Frontal cortex (tissue), 4 donors: Measurements from ENCODE around the gene FBXL16. TPM values are rescaled to one million over a fixed set of nuclear protein-coding genes. Genes with fewer than 3 reads are reported as not detected.

Source experiments
- DNase-seq, 2 donors: peaks; one replicate each; pipeline ENCODE4 v3.0.0; 2012; ENCODE audit warnings: low spot score in 2 of 2
- FAIRE-seq: peaks from 2 replicates; lab custom pipeline; 2012; peaks lifted over from hg19 to GRCh38; lab: Jason Lieb, UNC
- total RNA-seq: library from RNA; depleted of rRNA; stranded (reverse); fragments of >200 nt; gene quantifications from one replicate; pipeline ENCODE4 v1.2.3, GENCODE V29; 2014
- donor health status: control.
- donor health status: control.
- donor health status: control.

Gene FBXL16
- total RNA-seq, 1 donor from 2014 or later = 4.5 TPM

DNA sequence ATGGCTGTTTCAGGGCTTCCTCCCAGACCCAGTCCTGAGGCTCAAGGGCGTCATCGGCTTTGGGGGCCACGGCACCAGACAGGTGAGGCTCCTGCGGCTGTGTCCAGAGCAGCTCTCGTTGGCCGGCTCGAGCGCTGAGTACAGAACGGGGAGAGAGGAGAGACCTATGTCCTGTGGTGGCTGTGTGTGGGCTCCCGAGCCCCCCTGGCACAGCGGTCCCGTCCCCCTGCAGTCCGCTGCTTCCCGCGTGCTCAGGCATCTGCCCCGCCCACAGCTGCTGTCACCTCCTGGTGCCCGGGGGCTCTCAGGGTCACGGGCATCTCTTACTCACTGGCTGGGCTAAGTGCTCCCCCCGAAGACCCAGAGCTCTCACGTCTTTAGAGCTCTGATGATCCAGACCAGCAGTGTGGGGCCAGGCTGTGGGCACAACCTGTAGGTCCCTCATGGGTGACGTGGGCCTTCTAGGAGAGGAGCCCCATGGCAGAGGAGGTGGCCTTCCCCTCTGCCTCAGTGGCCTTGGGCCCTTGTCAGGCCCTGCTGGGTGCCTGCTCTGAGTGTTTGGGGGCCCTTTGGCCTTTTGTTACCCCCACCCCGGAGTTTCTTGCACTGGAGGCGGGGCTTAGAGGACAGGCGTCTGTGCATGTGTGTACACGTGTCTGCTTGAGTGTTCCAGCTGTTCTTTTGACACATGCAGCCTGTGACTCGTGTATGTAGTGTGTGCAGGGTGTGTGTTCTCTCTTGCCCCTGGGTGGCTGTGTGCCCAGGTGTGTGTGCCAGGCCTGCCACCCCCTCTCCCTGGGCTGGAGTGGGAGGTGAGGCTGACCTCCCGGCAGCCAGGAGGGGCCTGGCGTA lies 52.9 kb downstream of the FBXL16 start:
- no peak for FAIRE-seq
- no peak for DNase-seq

- DNase-seq = no peak
- no peak for FAIRE-seq
These were observed 53.8 kb downstream of the FBXL16 start for GRCh38 chr16:651844-652243.

- no peak for FAIRE-seq
- DNase-seq = peak in 1 of 2 donors; percentile 63
These were observed 56.0 kb downstream of the FBXL16 start for GRCh38 chr16:649631-650030.

DNA sequence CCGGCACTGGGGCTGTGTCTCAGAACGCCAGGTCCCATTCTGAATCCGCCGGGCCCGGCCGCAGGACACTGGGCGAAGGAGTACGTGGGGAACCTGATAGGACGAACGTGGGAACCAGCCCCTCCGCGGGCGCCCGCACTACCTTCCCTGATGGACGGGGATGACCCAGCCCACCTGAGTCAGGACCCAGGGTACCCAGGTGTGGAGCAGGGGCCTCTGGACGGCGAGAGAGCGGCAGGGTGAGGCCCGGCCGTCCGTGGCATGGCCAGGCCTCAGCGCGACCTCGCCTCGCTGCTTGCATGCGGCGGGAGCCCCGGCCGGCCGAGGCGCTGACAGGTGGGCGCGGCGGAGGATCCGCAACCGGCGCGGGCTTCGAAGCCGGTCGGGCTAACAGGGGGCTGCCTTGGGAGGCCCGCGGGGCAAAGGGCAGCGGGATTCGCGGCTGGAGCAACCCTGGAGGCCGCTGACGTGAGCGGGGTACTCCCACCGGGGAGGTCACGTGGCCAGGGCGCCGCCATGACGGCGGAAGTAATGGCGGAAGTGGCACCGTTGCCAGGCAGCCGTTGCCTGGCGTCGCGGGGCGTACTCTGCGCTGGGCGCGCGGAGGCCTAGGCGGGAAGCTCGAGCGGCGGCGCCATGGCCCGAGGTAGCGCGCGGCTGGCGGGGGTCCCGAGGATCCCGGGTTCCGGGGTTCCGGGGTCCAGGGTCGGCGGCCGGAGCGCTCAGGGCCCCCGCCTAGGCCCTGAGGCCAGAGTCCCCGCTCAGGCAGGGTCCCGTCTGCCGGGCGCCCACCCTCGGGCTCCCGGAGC lies 56.6 kb downstream of the FBXL16 start, which contains the start of gene WDR90:
Gene WDR90 (plus strand): TSS at position 585 of the 809 bp plus-strand sequence. CDS start 52 bp downstream, at position 637.
- DNase-seq (peak; percentile 100), FAIRE-seq (no peak)

- FAIRE-seq (no peak), DNase-seq (peak in 1 of 2 donors; percentile 55)
These were observed 57.4 kb downstream of the FBXL16 start for GRCh38 chr16:648071-648780.

DNA sequence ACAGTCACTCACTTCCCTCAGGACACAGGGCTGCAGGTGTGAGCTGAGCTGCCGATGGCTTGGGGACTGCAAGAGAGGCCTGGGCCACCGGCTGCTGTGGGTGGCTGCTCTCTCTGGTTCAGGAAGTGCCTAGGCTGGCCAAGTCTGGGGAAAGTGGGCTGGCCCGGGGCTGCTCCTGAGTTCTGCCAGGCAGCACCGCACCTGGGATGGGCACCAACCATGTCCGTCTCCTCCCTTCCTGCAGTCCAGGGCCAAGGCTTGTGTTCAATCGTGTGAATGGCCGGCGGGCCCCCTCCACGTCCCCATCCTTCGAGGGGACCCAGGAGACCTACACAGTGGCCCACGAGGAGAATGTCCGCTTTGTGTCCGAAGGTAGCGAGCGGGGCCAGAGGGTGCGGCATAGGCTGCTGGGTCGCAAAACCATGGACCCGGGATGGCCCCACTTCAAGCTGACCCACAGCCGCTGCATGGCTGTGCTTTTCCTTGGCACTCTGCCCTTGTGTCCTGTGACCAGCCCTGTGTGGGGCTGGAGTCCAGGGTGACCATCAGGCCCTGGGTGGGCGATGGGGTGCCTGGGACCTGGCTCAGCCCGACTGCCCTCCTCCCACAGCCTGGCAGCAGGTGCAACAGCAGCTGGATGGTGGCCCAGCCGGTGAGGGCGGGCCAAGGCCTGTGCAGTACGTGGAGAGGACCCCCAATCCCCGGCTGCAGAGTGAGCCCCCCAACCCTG lies 58.3 kb downstream of the FBXL16 start:
- no peak for FAIRE-seq

GRCh38 chr16:646679-647172 lies 58.9 kb downstream of the FBXL16 start:
- DNase-seq = no peak
- no peak for FAIRE-seq

More for the DNA sequence above, 58.3 kb downstream of the FBXL16 start:
- no peak for DNase-seq

GRCh38 chr16:645852-646678 lies 59.5 kb downstream of the FBXL16 start:
- DNase-seq (no peak), FAIRE-seq (no peak)

DNA sequence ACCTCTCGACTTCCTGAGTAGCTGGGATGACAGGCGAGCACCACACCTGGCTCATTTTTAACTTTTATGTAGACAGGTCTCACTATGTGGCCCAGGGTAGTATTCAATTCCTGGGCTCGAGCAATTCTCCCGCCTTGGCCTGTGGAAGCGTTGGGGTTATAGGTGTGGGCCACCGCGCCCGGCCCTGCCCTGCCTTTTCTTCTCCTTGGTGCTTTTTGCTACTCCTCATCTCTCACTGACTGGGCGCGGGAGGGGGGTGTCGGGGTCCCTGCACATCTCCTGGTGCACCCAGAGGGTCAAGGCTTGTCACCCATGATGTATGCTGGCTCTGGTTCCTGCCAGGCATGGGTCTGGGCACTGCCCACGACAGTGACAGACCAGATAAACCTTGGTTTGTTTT lies 61.0 kb downstream of the FBXL16 start:
- DNase-seq = no peak
- no peak for FAIRE-seq

DNA sequence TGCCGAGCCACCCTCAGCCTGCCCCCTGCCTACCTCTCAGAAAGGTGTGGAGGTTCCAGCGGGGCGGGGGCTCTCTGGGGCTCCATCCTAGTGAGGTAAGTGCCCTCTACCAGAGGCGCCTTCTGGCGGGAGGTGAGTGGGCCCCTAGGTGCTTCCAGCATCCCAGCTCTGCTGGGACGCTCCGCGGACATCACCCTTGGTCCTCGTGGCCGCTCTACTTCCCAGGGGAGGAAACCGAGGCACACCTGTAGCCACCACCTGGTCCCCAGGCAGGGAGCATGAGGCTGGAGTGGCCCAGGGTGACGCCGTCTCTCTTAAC lies 62.6 kb downstream of the FBXL16 start:
- no peak for FAIRE-seq

More for the DNA sequence above, 62.6 kb downstream of the FBXL16 start:
- DNase-seq = no peak

Other genes with a start within 250 kb of the FBXL16 start
- gene CAPN15, start 178.1 kb downstream of the FBXL16 start, total RNA-seq = 7.3 TPM
- not detected for gene PRR35, start 145.4 kb downstream of the FBXL16 start, total RNA-seq
- gene NHLRC4, start 138.8 kb downstream of the FBXL16 start, total RNA-seq = 0.41 TPM
- gene PIGQ, start 135.8 kb downstream of the FBXL16 start, total RNA-seq = 16.7 TPM
- 25.3 TPM for gene RAB40C, start 115.7 kb downstream of the FBXL16 start, total RNA-seq
- gene WFIKKN1, start 74.8 kb downstream of the FBXL16 start, total RNA-seq = 0.41 TPM
- gene METTL26, start 69.5 kb downstream of the FBXL16 start, total RNA-seq = 31.8 TPM
- 9.8 TPM for gene MCRIP2, start 64.0 kb downstream of the FBXL16 start, total RNA-seq
- gene WDR90, start 56.4 kb downstream of the FBXL16 start, total RNA-seq = 8.2 TPM
- 17.9 TPM for gene RHOT2, start 37.7 kb downstream of the FBXL16 start, total RNA-seq
- gene RHBDL1, start 30.1 kb downstream of the FBXL16 start, total RNA-seq = 2.0 TPM
- gene STUB1, start 25.4 kb downstream of the FBXL16 start, total RNA-seq = 77.5 TPM
- gene JMJD8, start 21.5 kb downstream of the FBXL16 start, total RNA-seq = 10.2 TPM
- gene WDR24, start 15.4 kb downstream of the FBXL16 start, total RNA-seq = 2.9 TPM
- 23.6 TPM for gene METRN, start 9.3 kb upstream of the FBXL16 start, total RNA-seq
- gene ANTKMT, start 15.3 kb upstream of the FBXL16 start, total RNA-seq = 13.0 TPM
- gene CCDC78, start 20.6 kb upstream of the FBXL16 start, total RNA-seq = 4.5 TPM
- 11.4 TPM for gene HAGHL, start 21.3 kb upstream of the FBXL16 start, total RNA-seq
- 50.1 TPM for gene CIAO3, start 35.2 kb upstream of the FBXL16 start, total RNA-seq
- not detected for gene MSLN, start 54.9 kb upstream of the FBXL16 start, total RNA-seq
- 12.6 TPM for gene RPUSD1, start 82.6 kb upstream of the FBXL16 start, total RNA-seq
- 9.8 TPM for gene CHTF18, start 82.8 kb upstream of the FBXL16 start, total RNA-seq
- gene GNG13, start 94.9 kb upstream of the FBXL16 start, total RNA-seq = not detected